Thoracic aorta (tissue), 2 donors: ENCODE data around the gene NPPA. TPM values are rescaled to one million over a fixed set of nuclear protein-coding genes. Genes with fewer than 3 reads are reported as not detected.

ENCODE experiments used
- ATAC-seq: fragments of 150-250 bp; one replicate; pipeline ENCODE4 v1.8.0; 2017; ENCODE audit warnings: low read depth; ENCODE audit not compliant: insufficient number of reproducible peaks, low FRiP score
- DNase-seq: peaks from one replicate; pipeline ENCODE4 v3.0.0-alpha.2; 2020; ENCODE audit warnings: low spot score
- H3K27ac ChIP-seq, 2 donors: fragments of 200-600 bp; sonication (generic); 1 replicate in 1 of 2; 2 replicates in 1 of 2; pipeline ENCODE4 v1.5.1; 2016; ENCODE audit warnings: mild to moderate bottlenecking in 2 of 2, moderate library complexity in 2 of 2
- H3K27me3 ChIP-seq: fragments of 200-600 bp; sonication (generic); replicated peaks from 2 replicates; pipeline ENCODE4 v1.6.0; 2016; ENCODE audit warnings: mild to moderate bottlenecking; ENCODE audit not compliant: insufficient read depth
- H3K36me3 ChIP-seq: fragments of 200-600 bp; sonication (generic); one replicate; pipeline ENCODE4 v1.5.1; 2016
- H3K4me1 ChIP-seq, 2 donors: fragments of 200-600 bp; sonication (generic); 1 replicate in 1 of 2; 2 replicates in 1 of 2; pipeline versions ENCODE4 v1.5.1 to v1.6.0; 2016; ENCODE audit warnings: low read depth in 2 of 2, mild to moderate bottlenecking in 1 of 2; ENCODE audit not compliant: control insufficient read depth in 1 of 2
- H3K4me3 ChIP-seq: fragments of 200-600 bp; sonication (generic); 2 replicates; pipeline ENCODE4 v1.5.1; 2016; ENCODE audit warnings: mild to moderate bottlenecking
- H3K9me3 ChIP-seq: fragments of 200-600 bp; sonication (generic); 2 replicates; pipeline ENCODE4 v1.5.1; 2016
- total RNA-seq, 2 donors: library from RNA; depleted of rRNA; stranded (reverse); fragments of >200 nt; gene quantifications; one replicate each; pipeline versions ENCODE4 v1.1.0 to v1.2.3, GENCODE V29; 2016
- TF ChIP-seq, protein P1 (sequence below): fragments of 200-600 bp; sonication (generic); IDR thresholded peaks from one replicate; pipeline ENCODE4 v1.5.1; 2019; ENCODE audit warnings: antibody characterized with exemption

NPPA gene
- total RNA-seq, 2 donors from 2014 or later = not detected

DNA sequence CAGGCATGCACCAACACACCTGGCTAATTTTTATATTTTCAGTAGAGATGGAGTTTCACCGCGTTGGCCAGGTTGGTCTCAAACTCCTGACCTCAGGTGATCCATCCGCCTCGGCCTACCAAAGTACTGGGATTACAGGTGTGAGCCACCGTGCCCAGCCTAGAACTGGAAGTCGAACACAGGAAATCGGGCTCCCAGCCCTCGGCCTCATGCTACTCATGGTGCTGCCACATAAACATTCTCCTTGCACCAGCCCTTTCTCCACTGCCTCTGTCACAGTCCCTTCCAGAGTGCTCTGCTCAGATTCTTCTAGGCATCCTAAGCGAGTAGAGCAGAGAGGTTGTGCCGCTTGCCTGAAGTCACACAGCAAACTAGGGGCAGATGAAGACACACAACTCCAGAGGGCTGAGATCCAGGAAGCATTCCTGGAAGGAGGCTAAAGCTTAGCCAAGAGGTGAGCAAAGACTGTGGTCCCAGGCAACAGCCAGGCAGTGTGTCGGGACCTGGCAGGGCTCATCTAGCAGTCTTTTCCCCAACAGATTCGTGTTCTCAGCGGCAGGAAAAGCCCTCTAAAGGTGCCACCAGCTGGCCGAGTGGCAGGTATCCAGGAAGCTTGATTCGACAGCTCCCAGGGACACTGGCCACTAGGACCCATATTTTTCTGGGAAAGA, 40.8 kb upstream of the NPPA start:
- Histone ChIP-seq H3K27me3 (no peaks in the 10 kb centered on the region), H3K4me1 (no peaks in the 10 kb centered on the region), H3K27ac (no peak overlapping the region), H3K9me3 (no peaks in the 10 kb centered on the region), H3K4me3 (no peak overlapping the region), H3K36me3 (no peaks in the 10 kb centered on the region)
- TF ChIP-seq, protein P1, sequence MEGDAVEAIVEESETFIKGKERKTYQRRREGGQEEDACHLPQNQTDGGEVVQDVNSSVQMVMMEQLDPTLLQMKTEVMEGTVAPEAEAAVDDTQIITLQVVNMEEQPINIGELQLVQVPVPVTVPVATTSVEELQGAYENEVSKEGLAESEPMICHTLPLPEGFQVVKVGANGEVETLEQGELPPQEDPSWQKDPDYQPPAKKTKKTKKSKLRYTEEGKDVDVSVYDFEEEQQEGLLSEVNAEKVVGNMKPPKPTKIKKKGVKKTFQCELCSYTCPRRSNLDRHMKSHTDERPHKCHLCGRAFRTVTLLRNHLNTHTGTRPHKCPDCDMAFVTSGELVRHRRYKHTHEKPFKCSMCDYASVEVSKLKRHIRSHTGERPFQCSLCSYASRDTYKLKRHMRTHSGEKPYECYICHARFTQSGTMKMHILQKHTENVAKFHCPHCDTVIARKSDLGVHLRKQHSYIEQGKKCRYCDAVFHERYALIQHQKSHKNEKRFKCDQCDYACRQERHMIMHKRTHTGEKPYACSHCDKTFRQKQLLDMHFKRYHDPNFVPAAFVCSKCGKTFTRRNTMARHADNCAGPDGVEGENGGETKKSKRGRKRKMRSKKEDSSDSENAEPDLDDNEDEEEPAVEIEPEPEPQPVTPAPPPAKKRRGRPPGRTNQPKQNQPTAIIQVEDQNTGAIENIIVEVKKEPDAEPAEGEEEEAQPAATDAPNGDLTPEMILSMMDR = no peak
- ATAC-seq (no peak), DNase-seq (no peak)

DNA sequence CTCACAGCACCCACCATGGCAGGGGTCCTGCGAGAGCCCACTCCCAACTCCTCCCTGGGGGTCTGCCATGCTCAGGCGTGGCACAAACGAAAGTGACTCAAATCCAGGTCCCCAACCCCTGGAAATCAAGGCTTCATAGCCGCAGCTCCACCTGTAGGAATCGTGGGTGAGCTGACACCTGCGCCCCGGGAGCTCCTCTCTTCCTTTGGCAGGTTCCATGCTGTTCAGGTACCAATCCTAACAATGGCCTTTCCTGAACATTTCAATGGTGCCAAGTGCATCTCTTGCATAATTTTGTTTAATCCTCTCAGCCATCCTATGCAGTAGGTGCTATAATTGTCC, 40.1 kb upstream of the NPPA start:
- ATAC-seq = no peak
- Histone ChIP-seq H3K4me3 (no peak overlapping the region), H3K4me1 (no peaks in the 10 kb centered on the region), H3K9me3 (no peaks in the 10 kb centered on the region), H3K36me3 (no peaks in the 10 kb centered on the region), H3K27me3 (no peaks in the 10 kb centered on the region), H3K27ac (no peak overlapping the region)
- no peak for DNase-seq
- TF ChIP-seq, protein P1 = no peak

DNA sequence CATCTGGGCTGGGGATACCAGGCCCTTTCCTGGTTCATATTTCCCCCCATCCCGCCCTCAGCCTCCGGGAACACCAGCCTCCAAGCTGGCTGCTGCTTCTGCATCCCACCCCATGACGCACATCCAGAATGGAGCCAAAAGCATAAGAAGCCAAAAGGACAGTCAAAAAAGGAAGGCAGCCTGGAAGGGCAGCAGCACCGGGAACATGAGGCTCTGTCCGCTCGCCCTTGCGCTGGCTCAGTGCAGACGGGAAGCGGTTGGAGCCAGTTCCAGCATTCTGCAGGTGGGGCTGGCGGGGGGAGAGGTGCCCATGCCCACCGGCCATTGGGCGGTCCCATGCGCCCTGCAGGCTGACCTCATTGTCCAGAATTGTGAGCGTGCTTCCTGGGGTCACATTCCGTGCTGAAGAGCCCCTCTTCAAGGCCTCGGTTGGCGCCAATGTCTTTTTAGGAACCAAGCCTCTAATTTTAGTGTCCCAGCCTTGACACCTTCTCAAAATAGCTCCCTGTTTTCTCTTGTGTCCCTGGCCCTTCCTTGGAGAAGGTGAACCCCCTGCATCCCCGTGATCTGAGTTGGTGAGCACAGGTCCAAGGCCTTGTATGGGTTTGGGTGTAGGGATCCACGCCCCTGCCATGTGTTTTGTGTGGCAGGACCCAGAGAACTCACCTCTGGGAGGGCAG, 39.5 kb upstream of the NPPA start:
- H3K4me3 ChIP-seq = no peak overlapping the region

DNA sequence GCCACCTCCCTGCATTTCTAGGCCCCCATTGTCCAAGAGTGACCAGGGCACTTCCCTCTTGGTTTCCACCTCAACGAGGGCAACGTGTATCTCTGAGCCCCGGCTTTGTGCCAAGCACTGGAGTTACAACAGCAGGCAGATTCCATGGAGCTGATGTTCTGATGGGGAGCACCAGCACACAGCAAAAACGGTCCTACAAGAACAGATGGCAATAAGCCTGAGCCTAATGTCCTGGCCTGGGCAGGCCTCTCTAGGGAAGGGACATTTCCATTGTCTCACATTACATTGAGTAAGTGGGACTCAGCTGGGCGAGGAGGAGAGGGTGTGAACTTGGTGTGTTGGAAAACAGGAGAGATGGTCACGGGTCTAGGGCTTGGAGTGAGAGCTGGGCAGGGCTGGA, 38.3 kb upstream of the NPPA start:
- ATAC-seq = no peak
- H3K4me3 ChIP-seq = no peak overlapping the region
- no peak overlapping the region for H3K27ac ChIP-seq
- no peaks in the 10 kb centered on the region for H3K36me3 ChIP-seq
- DNase-seq = no peak
- TF ChIP-seq, protein P1 = no peak
- no peaks in the 10 kb centered on the region for H3K27me3 ChIP-seq
- peaks cover 0 to 2% of the 10 kb centered on the region in 2 donors for H3K4me1 ChIP-seq
- no peaks in the 10 kb centered on the region for H3K9me3 ChIP-seq

More for the DNA sequence above, 39.5 kb upstream of the NPPA start:
- TF ChIP-seq, protein P1 = no peak
- no peak for ATAC-seq
- Histone ChIP-seq H3K36me3 (no peaks in the 10 kb centered on the region), H3K9me3 (no peaks in the 10 kb centered on the region), H3K27me3 (no peaks in the 10 kb centered on the region), H3K4me1 (no peaks in the 10 kb centered on the region), H3K27ac (no peak overlapping the region)
- DNase-seq = no peak

DNA sequence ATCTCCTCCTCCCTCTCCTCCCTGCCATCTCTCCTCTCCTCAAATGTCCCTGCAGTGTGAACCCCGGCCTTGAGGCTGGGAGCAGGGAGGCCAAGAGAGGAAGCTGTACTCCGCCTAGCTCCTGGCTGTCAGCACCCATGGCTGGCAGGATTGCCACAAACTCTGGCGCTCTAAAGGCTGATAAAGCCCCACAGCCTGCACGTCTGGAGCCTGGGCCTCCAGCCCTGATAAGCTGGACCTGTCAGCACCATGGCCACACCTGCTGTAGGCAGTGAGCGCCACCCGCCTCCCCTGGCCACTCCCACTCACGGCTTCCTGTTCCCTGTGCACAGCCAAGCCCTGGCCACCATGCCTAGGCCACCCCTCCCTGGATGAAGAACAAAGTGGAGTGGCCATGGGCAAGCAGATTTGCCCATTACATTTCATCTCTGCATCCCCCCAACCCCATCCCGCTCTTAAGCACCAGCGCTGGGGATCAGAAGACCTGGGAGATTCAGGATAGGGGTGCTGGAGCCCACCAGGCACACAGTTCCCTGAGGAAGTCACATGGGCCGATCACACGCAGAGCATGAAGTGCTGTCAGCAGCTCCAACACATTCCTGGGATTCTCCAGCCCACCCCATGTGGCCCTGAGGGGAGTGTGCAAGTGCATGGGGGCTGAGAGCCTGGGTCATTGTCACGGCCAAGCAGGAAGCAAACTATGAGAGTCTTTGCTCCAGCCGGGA, 35.4 kb upstream of the NPPA start:
- TF ChIP-seq, protein P1 = no peak
- DNase-seq (no peak), ATAC-seq (no peak)
- no peaks in the 10 kb centered on the region for H3K27me3 ChIP-seq
- no peak overlapping the region for H3K4me3 ChIP-seq
- H3K4me1 ChIP-seq = peaks cover 0 to 15% of the 10 kb centered on the region in 2 donors
- no peaks in the 10 kb centered on the region for H3K9me3 ChIP-seq
- H3K36me3 ChIP-seq = no peaks in the 10 kb centered on the region
- no peak overlapping the region for H3K27ac ChIP-seq
